ENCODE data around the gene MINDY4B.

Gene MINDY4B

DNA sequence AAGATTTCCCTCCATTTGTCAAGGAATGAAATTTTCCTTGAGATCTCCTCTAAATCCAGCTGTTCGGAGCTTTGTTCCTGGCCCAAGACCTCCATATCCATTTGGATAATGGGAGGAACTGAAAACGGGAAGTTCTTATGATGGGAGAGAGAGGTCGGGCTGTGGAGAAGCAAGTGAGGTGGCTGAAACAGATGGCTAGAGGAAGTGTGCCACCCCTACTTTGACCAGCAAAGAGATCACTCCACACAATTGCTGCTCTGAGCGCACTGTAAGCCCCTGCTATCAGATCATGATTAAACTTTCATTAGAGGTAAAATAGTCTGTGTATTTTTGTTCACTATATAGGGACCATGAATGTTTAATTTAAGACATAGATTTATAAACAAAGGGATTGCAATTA is at the start of gene MINDY4B:
Gene MINDY4B (minus strand): TSS at position 101 of the 400 bp plus-strand sequence. CDS start 0 bp downstream, at position 101.
- Histone ChIP-seq H3K27ac (ENCODE audit: low read length) (no peak within 1 kb of the TSS), H3K4me1 (ENCODE audit: control insufficient read depth in 1 of 2, insufficient read depth in 2 of 2, low read length in 2 of 2) (no peaks in the 10 kb centered on the region), H3K27me3 (ENCODE audit: low read depth, low read length) (no peaks in the 10 kb centered on the region), H3K36me3 (ENCODE audit: control insufficient read depth in 1 of 2, insufficient read depth in 2 of 2, low read length in 2 of 2) (no peaks in the 10 kb centered on the region), H3K9me3 (ENCODE audit: control insufficient read depth in 1 of 2, low read length in 2 of 2) (no peaks in the 10 kb centered on the region), H3K4me3 (ENCODE audit: low read depth in 1 of 2, low read length in 2 of 2) (no peak within 1 kb of the TSS)

DNA sequence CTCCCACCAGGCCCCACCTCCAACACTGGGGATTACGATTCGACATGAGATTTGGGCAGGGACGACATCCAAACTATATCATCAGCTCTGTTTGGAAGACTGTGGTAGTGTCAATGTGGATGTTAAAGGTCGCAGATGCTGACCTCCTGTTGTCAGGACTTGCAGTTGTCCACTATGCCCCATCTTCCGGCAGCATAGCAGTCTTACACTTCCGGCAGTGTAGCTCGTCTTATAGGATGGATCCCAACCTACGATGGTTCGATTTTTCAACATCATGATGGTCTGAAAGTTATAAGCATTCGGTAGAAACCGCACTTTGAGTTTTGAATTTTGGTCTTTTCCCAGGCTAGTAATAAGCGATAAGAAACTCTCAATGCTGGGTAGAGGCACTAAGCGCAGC is 46.7 kb upstream of the MINDY4B start:
- Histone ChIP-seq H3K4me3 (ENCODE audit: low read depth in 1 of 2, low read length in 2 of 2) (no peak overlapping the region), H3K36me3 (ENCODE audit: control insufficient read depth in 1 of 2, insufficient read depth in 2 of 2, low read length in 2 of 2) (no peaks in the 10 kb centered on the region), H3K4me1 (ENCODE audit: control insufficient read depth in 1 of 2, insufficient read depth in 2 of 2, low read length in 2 of 2) (no peaks in the 10 kb centered on the region), H3K27me3 (ENCODE audit: low read depth, low read length) (no peaks in the 10 kb centered on the region), H3K27ac (ENCODE audit: low read length) (no peak overlapping the region), H3K9me3 (ENCODE audit: control insufficient read depth in 1 of 2, low read length in 2 of 2) (no peaks in the 10 kb centered on the region)

DNA sequence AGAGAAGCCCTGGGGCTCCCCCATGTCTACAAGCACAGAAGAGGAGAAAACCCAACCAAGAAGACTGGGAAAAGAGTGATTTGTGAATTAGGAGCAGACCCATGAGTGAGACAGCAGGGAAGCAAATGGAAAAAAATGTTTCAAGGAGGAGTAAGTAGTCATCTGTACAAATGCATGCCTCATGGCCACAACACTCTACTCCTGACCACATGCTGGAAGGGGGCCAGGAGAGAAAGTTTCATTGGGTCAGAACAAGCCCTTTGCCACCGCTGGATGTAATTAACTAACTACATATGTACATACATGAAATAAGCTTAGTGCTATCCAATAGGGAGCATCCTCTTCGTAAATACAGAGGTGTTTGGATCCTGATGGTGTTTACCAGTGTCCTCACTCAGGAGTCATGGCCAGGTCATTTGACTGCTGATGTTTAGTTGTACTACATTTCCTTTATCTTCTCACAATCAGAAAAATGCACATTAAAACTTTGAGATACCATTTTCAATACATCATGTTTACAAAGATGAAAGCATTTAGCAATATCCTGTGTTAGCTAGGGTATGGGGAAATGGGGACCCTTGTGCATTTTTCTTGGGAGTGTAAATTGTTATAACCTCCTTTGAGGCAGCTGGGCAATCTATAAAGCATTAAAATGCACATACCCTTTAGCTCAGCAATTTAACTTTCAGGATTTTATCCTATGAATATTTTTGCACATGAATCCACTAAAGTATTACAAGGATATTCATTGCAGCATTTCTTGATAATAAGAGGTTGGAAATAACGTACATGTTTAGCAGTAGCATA is 40.2 kb upstream of the MINDY4B start:
- H3K27ac ChIP-seq (ENCODE audit: low read length) = no peak overlapping the region
- H3K36me3 ChIP-seq (ENCODE audit: control insufficient read depth in 1 of 2, insufficient read depth in 2 of 2, low read length in 2 of 2) = no peaks in the 10 kb centered on the region
- H3K9me3 ChIP-seq (ENCODE audit: control insufficient read depth in 1 of 2, low read length in 2 of 2) = no peaks in the 10 kb centered on the region
- H3K4me1 ChIP-seq (ENCODE audit: control insufficient read depth in 1 of 2, insufficient read depth in 2 of 2, low read length in 2 of 2) = no peaks in the 10 kb centered on the region
- H3K27me3 ChIP-seq (ENCODE audit: low read depth, low read length) = no peaks in the 10 kb centered on the region
- no peak overlapping the region for H3K4me3 ChIP-seq (ENCODE audit: low read depth in 1 of 2, low read length in 2 of 2)

DNA sequence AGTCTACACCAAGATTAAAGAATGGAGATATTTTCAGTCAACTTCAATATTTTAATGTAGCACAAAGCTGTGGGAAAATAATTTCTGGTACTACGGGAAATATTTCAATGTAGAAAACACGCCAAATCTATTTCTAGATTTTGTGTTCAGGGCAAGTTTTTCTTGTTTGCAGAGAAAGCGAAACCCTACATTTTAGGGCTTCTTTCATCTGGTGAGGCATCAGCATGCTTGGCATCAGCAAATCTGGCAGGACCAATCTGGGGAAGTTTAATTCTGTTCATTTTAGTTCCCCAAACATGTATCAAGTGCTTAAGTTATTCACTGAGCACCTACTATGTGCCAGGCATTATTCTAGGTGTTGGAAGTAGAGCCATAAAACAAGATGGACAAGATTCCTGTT is 37.0 kb upstream of the MINDY4B start:
- H3K4me1 ChIP-seq (ENCODE audit: control insufficient read depth in 1 of 2, insufficient read depth in 2 of 2, low read length in 2 of 2) = no peaks in the 10 kb centered on the region
- H3K4me3 ChIP-seq (ENCODE audit: low read depth in 1 of 2, low read length in 2 of 2) = no peak overlapping the region
- H3K27ac ChIP-seq (ENCODE audit: low read length) = no peak overlapping the region
- no peaks in the 10 kb centered on the region for H3K9me3 ChIP-seq (ENCODE audit: control insufficient read depth in 1 of 2, low read length in 2 of 2)
- H3K36me3 ChIP-seq (ENCODE audit: control insufficient read depth in 1 of 2, insufficient read depth in 2 of 2, low read length in 2 of 2) = no peaks in the 10 kb centered on the region
- H3K27me3 ChIP-seq (ENCODE audit: low read depth, low read length) = no peaks in the 10 kb centered on the region

DNA sequence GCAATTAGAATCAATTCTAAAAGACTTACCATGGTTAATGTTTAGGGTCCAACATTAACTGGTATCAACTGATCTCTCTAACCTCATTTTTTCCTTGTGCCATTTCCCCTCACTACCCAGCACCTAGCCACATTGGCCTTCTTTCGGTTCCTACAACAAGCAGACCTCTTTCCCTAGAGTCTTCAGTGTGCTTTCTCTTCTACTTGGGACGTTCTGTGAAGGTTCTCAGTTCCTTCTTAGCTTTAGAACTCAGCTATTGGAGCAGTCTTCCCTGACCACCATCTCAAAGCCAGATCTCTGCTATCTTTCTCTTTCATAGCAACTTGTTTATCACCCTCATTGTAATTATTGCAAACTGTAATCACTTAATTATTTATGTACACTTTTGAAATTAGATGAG is 31.5 kb upstream of the MINDY4B start:
- Histone ChIP-seq H3K36me3 (ENCODE audit: control insufficient read depth in 1 of 2, insufficient read depth in 2 of 2, low read length in 2 of 2) (no peaks in the 10 kb centered on the region), H3K4me3 (ENCODE audit: low read depth in 1 of 2, low read length in 2 of 2) (no peak overlapping the region), H3K27ac (ENCODE audit: low read length) (no peak overlapping the region), H3K4me1 (ENCODE audit: control insufficient read depth in 1 of 2, insufficient read depth in 2 of 2, low read length in 2 of 2) (no peaks in the 10 kb centered on the region), H3K27me3 (ENCODE audit: low read depth, low read length) (no peaks in the 10 kb centered on the region), H3K9me3 (ENCODE audit: control insufficient read depth in 1 of 2, low read length in 2 of 2) (no peaks in the 10 kb centered on the region)

DNA sequence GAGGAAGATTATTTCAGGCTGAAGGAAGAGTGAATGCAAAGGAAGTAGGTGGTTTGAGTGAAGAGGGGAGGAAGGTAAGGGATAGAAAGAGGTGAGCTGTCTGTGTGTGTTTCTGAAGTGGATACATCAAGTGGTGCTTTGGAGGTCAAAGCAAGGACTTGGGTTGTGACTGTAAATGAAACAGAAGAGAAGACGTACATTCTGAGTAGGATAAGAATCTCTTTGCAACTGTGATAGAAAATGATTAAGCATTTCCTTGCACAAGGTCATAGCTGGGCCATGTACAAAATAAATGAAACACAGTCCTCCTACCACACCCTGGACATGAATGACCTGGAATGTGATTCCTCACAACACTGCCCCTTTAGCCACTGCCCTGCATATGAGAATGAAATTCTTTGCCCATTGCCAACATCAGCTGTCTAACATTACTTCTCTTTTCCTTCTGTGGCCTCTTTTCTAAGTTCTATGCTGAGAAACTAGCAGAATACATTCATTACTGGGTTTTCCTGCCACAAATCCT is 28.3 kb upstream of the MINDY4B start:
- no peaks in the 10 kb centered on the region for H3K27me3 ChIP-seq (ENCODE audit: low read depth, low read length)
- H3K36me3 ChIP-seq (ENCODE audit: control insufficient read depth in 1 of 2, insufficient read depth in 2 of 2, low read length in 2 of 2) = no peaks in the 10 kb centered on the region
- H3K4me1 ChIP-seq (ENCODE audit: control insufficient read depth in 1 of 2, insufficient read depth in 2 of 2, low read length in 2 of 2) = no peaks in the 10 kb centered on the region
- no peak overlapping the region for H3K27ac ChIP-seq (ENCODE audit: low read length)
- no peaks in the 10 kb centered on the region for H3K9me3 ChIP-seq (ENCODE audit: control insufficient read depth in 1 of 2, low read length in 2 of 2)
- no peak overlapping the region for H3K4me3 ChIP-seq (ENCODE audit: low read depth in 1 of 2, low read length in 2 of 2)

DNA sequence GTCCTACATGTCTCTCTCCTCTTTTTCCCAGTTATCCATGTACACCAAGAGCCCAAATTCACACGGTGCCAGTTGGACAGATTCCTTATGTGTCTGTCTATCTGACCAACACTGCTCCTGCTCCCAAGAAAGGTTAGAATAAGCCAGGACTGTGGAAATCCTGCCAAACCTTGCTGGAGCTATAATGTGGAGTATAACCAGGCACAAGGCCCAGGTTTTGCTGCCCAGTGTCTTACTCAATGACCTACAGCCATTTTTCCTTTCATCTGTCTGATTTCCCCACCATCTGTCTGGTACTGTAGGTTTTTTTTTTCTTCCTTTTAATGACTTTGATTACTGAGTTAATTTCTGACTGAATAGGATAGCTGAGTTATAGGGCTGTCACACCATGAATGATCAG is 26.5 kb upstream of the MINDY4B start:
- H3K27ac ChIP-seq (ENCODE audit: low read length) = no peak overlapping the region
- no peaks in the 10 kb centered on the region for H3K4me1 ChIP-seq (ENCODE audit: control insufficient read depth in 1 of 2, insufficient read depth in 2 of 2, low read length in 2 of 2)
- no peaks in the 10 kb centered on the region for H3K36me3 ChIP-seq (ENCODE audit: control insufficient read depth in 1 of 2, insufficient read depth in 2 of 2, low read length in 2 of 2)
- H3K27me3 ChIP-seq (ENCODE audit: low read depth, low read length) = no peaks in the 10 kb centered on the region
- no peaks in the 10 kb centered on the region for H3K9me3 ChIP-seq (ENCODE audit: control insufficient read depth in 1 of 2, low read length in 2 of 2)
- no peak overlapping the region for H3K4me3 ChIP-seq (ENCODE audit: low read depth in 1 of 2, low read length in 2 of 2)

DNA sequence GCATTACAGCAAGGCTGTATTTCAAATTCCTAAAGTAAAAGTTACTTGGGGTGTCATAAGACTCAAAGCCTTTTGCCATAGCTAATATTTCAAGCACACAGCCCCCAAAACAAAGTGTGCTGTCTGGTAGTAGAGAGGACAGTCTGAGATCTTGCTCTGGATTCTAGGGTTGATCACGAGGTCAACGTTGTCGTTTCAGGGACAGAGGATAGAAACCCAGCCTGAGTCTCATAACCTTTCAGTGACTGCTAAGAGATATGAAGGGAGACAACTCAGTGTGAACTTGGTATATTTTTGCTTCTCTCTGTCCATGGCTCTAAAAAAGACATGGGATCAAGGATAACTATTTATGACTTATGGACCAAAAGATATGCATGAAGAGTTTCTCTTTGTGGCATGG is 25.6 kb upstream of the MINDY4B start:
- Histone ChIP-seq H3K27me3 (ENCODE audit: low read depth, low read length) (no peaks in the 10 kb centered on the region), H3K36me3 (ENCODE audit: control insufficient read depth in 1 of 2, insufficient read depth in 2 of 2, low read length in 2 of 2) (no peaks in the 10 kb centered on the region), H3K4me3 (ENCODE audit: low read depth in 1 of 2, low read length in 2 of 2) (no peak overlapping the region), H3K4me1 (ENCODE audit: control insufficient read depth in 1 of 2, insufficient read depth in 2 of 2, low read length in 2 of 2) (no peaks in the 10 kb centered on the region), H3K9me3 (ENCODE audit: control insufficient read depth in 1 of 2, low read length in 2 of 2) (no peaks in the 10 kb centered on the region), H3K27ac (ENCODE audit: low read length) (no peak overlapping the region)

DNA sequence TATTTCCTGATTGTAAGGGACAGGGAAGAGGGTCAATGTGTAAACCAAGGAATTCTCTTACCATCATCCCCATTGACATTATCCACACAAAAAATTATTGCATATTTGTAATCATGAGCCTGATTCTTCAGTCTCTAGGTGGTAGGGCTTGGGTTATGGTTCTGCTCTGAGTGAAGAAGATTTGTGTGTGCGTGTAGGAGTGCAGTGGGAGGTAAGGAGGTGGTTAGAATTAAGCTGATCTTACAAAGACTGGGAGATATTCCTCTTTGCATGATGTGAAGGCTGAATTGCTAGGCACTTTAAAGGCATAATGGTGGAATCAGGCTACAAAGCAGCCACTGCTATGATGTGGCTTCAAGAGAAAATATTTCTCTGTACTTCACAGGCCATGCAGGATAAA is 23.0 kb upstream of the MINDY4B start:
- Histone ChIP-seq H3K9me3 (ENCODE audit: control insufficient read depth in 1 of 2, low read length in 2 of 2) (no peaks in the 10 kb centered on the region), H3K36me3 (ENCODE audit: control insufficient read depth in 1 of 2, insufficient read depth in 2 of 2, low read length in 2 of 2) (no peaks in the 10 kb centered on the region), H3K27ac (ENCODE audit: low read length) (no peak overlapping the region), H3K4me1 (ENCODE audit: control insufficient read depth in 1 of 2, insufficient read depth in 2 of 2, low read length in 2 of 2) (no peaks in the 10 kb centered on the region), H3K4me3 (ENCODE audit: low read depth in 1 of 2, low read length in 2 of 2) (no peak overlapping the region), H3K27me3 (ENCODE audit: low read depth, low read length) (no peaks in the 10 kb centered on the region)

DNA sequence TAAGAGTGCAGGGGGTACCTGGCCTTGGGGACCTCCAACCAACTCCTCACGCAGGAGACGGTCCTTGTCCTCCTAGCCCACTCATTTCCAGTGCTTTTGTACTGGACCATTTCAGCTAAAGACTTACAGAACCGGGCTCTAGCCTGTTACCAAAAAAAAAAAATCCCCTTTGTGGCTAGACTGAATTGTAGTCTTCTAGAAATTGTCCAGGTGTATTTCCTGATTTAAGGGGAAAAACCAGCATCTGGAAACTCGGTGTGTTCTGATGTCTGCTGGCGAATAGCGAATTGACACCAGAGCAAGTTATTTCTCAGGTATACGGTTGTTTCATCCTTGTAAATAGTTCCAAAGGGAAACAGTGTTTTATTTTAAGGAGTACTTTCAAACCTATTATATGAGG is 21.1 kb upstream of the MINDY4B start:
- no peaks in the 10 kb centered on the region for H3K4me1 ChIP-seq (ENCODE audit: control insufficient read depth in 1 of 2, insufficient read depth in 2 of 2, low read length in 2 of 2)
- H3K27me3 ChIP-seq (ENCODE audit: low read depth, low read length) = no peaks in the 10 kb centered on the region
- H3K36me3 ChIP-seq (ENCODE audit: control insufficient read depth in 1 of 2, insufficient read depth in 2 of 2, low read length in 2 of 2) = no peaks in the 10 kb centered on the region
- no peaks in the 10 kb centered on the region for H3K9me3 ChIP-seq (ENCODE audit: control insufficient read depth in 1 of 2, low read length in 2 of 2)
- no peak overlapping the region for H3K4me3 ChIP-seq (ENCODE audit: low read depth in 1 of 2, low read length in 2 of 2)
- no peak overlapping the region for H3K27ac ChIP-seq (ENCODE audit: low read length)

DNA sequence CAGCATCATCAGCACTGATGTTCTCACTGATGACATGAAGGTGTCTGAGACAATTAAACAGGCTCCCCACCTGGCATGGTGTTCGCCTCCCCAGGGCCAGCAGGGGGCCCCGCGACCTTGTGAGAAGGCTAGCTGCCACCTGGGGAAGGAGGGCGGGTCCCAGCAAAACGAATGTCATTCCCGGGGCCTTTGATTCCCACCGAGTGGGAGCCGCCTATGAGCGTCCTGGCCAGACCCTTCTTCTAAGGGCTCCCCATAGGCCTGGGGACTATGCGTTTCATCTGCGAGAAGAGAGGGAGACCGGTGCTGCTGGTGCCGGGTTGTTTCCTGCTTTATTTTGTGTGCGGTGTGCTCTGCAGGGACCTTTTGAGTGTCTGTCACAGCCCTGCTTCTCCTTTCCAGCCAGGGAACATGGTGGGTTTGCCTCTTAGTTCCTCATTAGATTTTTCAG is 20.5 kb upstream of the MINDY4B start:
- Histone ChIP-seq H3K4me3 (ENCODE audit: low read depth in 1 of 2, low read length in 2 of 2) (no peak overlapping the region), H3K27ac (ENCODE audit: low read length) (no peak overlapping the region)

DNA sequence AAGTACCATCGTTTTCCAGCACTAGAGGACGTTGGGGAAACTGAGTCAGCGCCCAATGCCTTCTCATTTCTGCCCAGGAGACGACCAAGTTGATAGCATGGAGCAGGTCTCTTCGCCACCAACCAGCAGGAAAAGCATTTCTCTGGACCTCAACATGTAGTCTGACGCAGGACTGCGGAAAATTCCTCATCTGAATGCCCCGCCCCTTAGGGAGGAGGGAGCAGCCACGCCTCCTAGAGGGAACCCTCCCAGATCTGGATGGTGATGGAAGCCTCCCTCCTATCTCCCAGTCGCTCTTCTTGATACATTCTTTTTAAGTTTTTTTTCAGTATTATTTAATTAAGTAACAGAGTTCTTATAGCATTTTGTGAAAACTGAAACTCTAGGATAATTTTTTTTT is 17.4 kb upstream of the MINDY4B start:
- no peak overlapping the region for H3K4me3 ChIP-seq (ENCODE audit: low read depth in 1 of 2, low read length in 2 of 2)
- no peaks in the 10 kb centered on the region for H3K4me1 ChIP-seq (ENCODE audit: control insufficient read depth in 1 of 2, insufficient read depth in 2 of 2, low read length in 2 of 2)
- H3K27me3 ChIP-seq (ENCODE audit: low read depth, low read length) = no peaks in the 10 kb centered on the region
- H3K9me3 ChIP-seq (ENCODE audit: control insufficient read depth in 1 of 2, low read length in 2 of 2) = no peaks in the 10 kb centered on the region
- no peak overlapping the region for H3K27ac ChIP-seq (ENCODE audit: low read length)
- H3K36me3 ChIP-seq (ENCODE audit: control insufficient read depth in 1 of 2, insufficient read depth in 2 of 2, low read length in 2 of 2) = no peaks in the 10 kb centered on the region

More for the DNA sequence above, 20.5 kb upstream of the MINDY4B start:
- no peaks in the 10 kb centered on the region for H3K27me3 ChIP-seq (ENCODE audit: low read depth, low read length)
- no peaks in the 10 kb centered on the region for H3K4me1 ChIP-seq (ENCODE audit: control insufficient read depth in 1 of 2, insufficient read depth in 2 of 2, low read length in 2 of 2)
- H3K36me3 ChIP-seq (ENCODE audit: control insufficient read depth in 1 of 2, insufficient read depth in 2 of 2, low read length in 2 of 2) = no peaks in the 10 kb centered on the region
- no peaks in the 10 kb centered on the region for H3K9me3 ChIP-seq (ENCODE audit: control insufficient read depth in 1 of 2, low read length in 2 of 2)
